HEK293 (cell line): Measurements from ENCODE around the gene GPR153.

Experiments
- ZNF221 ChIP-seq: fragments of 450-650 bp; formaldehyde crosslinking; IDR thresholded peaks from 2 replicates; pipeline ENCODE4 v1.5.1; 2017; ENCODE audit warnings: missing biosample characterization, missing genetic modification characterization, borderline replicate concordance
- ZNF24 ChIP-seq: fragments of 450-650 bp; formaldehyde crosslinking; IDR thresholded peaks from 2 replicates; pipeline ENCODE4 v1.5.1; 2016; ENCODE audit warnings: missing biosample characterization, missing genetic modification characterization
- ZNF341 ChIP-seq: fragments of 450-650 bp; formaldehyde crosslinking; IDR thresholded peaks from 2 replicates; pipeline ENCODE4; 2016; ENCODE audit warnings: low read depth, missing biosample characterization, missing genetic modification characterization
- ZNF624 ChIP-seq: fragments of 450-650 bp; formaldehyde crosslinking; IDR thresholded peaks from 2 replicates; pipeline ENCODE4 v1.5.1; 2017; ENCODE audit warnings: missing biosample characterization, missing genetic modification characterization
- TF ChIP-seq, protein P1 (sequence below): fragments of 450-650 bp; formaldehyde crosslinking; IDR thresholded peaks from 2 replicates; pipeline ENCODE4 v1.5.1; 2016; ENCODE audit warnings: missing biosample characterization, missing genetic modification characterization
- TF ChIP-seq, protein P2 (sequence below): fragments of 450-650 bp; formaldehyde crosslinking; IDR thresholded peaks from 2 replicates; pipeline ENCODE4 v1.5.1; 2016; ENCODE audit warnings: missing biosample characterization, missing genetic modification characterization, borderline replicate concordance
- TF ChIP-seq, protein P3 (sequence below): fragments of 450-650 bp; formaldehyde crosslinking; IDR thresholded peaks from 2 replicates; pipeline ENCODE4 v1.5.1; 2016; ENCODE audit warnings: missing biosample characterization, missing genetic modification characterization, low read depth
- TF ChIP-seq, protein P4 (sequence below): fragments of 450-650 bp; formaldehyde crosslinking; IDR thresholded peaks from 2 replicates; pipeline ENCODE4 v1.5.1; 2016; ENCODE audit warnings: missing biosample characterization, missing genetic modification characterization
- TF ChIP-seq, protein P5 (sequence below): fragments of 450-650 bp; formaldehyde crosslinking; optimal IDR thresholded peaks from 2 replicates; pipeline ENCODE3; 2016; ENCODE audit warnings: missing biosample characterization, mild to moderate bottlenecking, missing genetic modification characterization
- TF ChIP-seq, protein P6 (sequence below): fragments of 450-650 bp; formaldehyde crosslinking; IDR thresholded peaks from 2 replicates; pipeline ENCODE4 v1.5.1; 2017; ENCODE audit warnings: missing biosample characterization, missing genetic modification characterization
- TF ChIP-seq, protein P7 (sequence below): sonication (generic); formaldehyde crosslinking; IDR thresholded peaks from 2 replicates; pipeline ENCODE4 v1.8.1; 2022; ENCODE audit warnings: mild to moderate bottlenecking, moderate library complexity, missing genetic modification reagents
- TF ChIP-seq, protein P8 (sequence below): fragments of 450-650 bp; formaldehyde crosslinking; IDR thresholded peaks from 2 replicates; pipeline ENCODE4 v1.5.1; 2017; ENCODE audit warnings: missing biosample characterization, mild to moderate bottlenecking, missing genetic modification characterization, moderate library complexity
- TF ChIP-seq, protein P9 (sequence below): fragments of 450-650 bp; formaldehyde crosslinking; conservative IDR thresholded peaks from 2 replicates; pipeline ENCODE4 v1.5.1; 2016; ENCODE audit warnings: low read depth, missing biosample characterization, missing genetic modification characterization

DNA sequence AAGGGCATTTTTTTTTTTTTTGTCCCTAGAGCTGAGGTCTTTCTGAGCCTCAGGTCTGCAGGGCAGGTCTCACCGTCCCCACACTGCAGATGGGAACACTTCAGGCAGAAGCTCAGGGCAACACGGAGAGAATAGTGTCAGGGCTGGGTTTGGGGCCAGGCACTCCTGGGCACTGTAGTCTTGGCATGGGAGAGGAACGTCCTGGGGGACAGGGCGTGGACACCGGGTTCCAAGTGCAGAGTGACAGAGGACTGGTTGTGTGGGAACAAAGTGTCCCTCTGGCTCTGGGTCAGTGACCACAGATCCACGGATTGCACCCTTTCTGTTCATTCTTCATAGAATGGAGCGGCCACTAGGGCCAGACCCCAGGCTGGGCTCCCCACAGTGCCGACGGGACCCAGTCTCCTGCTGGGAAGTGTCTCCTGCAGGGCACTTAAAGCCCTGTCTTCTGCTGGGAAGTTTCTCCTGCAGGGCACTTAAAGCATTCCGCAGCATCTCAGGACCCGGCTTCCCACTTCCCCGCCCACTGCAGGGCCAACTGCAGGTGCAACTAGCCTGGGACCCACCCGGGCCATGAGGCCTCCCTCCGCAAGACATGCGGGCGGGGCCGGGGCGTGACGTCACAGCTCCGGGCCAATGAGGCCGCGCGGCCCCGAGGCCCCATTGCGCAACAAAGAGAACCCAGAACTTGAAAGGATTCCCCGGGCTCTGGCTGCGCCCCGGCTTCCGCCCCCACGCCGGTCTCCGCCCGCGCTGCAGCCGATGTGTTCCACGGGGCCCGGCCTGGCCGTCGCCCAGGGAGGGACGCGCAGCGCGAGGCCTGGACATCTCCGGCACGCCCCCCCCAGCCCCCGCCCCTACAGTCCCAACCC lies 1.2 kb downstream of the GPR153 start:
- TF ChIP-seq ZNF624 (tag by site-specific recombination): no peak
- no peak for TF ChIP-seq ZNF341 (tag by site-specific recombination)
- TF ChIP-seq, protein P1, sequence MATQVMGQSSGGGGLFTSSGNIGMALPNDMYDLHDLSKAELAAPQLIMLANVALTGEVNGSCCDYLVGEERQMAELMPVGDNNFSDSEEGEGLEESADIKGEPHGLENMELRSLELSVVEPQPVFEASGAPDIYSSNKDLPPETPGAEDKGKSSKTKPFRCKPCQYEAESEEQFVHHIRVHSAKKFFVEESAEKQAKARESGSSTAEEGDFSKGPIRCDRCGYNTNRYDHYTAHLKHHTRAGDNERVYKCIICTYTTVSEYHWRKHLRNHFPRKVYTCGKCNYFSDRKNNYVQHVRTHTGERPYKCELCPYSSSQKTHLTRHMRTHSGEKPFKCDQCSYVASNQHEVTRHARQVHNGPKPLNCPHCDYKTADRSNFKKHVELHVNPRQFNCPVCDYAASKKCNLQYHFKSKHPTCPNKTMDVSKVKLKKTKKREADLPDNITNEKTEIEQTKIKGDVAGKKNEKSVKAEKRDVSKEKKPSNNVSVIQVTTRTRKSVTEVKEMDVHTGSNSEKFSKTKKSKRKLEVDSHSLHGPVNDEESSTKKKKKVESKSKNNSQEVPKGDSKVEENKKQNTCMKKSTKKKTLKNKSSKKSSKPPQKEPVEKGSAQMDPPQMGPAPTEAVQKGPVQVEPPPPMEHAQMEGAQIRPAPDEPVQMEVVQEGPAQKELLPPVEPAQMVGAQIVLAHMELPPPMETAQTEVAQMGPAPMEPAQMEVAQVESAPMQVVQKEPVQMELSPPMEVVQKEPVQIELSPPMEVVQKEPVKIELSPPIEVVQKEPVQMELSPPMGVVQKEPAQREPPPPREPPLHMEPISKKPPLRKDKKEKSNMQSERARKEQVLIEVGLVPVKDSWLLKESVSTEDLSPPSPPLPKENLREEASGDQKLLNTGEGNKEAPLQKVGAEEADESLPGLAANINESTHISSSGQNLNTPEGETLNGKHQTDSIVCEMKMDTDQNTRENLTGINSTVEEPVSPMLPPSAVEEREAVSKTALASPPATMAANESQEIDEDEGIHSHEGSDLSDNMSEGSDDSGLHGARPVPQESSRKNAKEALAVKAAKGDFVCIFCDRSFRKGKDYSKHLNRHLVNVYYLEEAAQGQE (tag by site-specific recombination): no peak
- TF ChIP-seq ZNF221 (tag by site-specific recombination): no peak
- TF ChIP-seq ZNF24 (tag by site-specific recombination): no peak
- TF ChIP-seq, protein P2, sequence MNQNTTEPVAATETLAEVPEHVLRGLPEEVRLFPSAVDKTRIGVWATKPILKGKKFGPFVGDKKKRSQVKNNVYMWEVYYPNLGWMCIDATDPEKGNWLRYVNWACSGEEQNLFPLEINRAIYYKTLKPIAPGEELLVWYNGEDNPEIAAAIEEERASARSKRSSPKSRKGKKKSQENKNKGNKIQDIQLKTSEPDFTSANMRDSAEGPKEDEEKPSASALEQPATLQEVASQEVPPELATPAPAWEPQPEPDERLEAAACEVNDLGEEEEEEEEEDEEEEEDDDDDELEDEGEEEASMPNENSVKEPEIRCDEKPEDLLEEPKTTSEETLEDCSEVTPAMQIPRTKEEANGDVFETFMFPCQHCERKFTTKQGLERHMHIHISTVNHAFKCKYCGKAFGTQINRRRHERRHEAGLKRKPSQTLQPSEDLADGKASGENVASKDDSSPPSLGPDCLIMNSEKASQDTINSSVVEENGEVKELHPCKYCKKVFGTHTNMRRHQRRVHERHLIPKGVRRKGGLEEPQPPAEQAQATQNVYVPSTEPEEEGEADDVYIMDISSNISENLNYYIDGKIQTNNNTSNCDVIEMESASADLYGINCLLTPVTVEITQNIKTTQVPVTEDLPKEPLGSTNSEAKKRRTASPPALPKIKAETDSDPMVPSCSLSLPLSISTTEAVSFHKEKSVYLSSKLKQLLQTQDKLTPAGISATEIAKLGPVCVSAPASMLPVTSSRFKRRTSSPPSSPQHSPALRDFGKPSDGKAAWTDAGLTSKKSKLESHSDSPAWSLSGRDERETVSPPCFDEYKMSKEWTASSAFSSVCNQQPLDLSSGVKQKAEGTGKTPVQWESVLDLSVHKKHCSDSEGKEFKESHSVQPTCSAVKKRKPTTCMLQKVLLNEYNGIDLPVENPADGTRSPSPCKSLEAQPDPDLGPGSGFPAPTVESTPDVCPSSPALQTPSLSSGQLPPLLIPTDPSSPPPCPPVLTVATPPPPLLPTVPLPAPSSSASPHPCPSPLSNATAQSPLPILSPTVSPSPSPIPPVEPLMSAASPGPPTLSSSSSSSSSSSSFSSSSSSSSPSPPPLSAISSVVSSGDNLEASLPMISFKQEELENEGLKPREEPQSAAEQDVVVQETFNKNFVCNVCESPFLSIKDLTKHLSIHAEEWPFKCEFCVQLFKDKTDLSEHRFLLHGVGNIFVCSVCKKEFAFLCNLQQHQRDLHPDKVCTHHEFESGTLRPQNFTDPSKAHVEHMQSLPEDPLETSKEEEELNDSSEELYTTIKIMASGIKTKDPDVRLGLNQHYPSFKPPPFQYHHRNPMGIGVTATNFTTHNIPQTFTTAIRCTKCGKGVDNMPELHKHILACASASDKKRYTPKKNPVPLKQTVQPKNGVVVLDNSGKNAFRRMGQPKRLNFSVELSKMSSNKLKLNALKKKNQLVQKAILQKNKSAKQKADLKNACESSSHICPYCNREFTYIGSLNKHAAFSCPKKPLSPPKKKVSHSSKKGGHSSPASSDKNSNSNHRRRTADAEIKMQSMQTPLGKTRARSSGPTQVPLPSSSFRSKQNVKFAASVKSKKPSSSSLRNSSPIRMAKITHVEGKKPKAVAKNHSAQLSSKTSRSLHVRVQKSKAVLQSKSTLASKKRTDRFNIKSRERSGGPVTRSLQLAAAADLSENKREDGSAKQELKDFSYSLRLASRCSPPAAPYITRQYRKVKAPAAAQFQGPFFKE: no peak
- TF ChIP-seq, protein P3, sequence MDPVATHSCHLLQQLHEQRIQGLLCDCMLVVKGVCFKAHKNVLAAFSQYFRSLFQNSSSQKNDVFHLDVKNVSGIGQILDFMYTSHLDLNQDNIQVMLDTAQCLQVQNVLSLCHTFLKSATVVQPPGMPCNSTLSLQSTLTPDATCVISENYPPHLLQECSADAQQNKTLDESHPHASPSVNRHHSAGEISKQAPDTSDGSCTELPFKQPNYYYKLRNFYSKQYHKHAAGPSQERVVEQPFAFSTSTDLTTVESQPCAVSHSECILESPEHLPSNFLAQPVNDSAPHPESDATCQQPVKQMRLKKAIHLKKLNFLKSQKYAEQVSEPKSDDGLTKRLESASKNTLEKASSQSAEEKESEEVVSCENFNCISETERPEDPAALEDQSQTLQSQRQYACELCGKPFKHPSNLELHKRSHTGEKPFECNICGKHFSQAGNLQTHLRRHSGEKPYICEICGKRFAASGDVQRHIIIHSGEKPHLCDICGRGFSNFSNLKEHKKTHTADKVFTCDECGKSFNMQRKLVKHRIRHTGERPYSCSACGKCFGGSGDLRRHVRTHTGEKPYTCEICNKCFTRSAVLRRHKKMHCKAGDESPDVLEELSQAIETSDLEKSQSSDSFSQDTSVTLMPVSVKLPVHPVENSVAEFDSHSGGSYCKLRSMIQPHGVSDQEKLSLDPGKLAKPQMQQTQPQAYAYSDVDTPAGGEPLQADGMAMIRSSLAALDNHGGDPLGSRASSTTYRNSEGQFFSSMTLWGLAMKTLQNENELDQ (tag by site-specific recombination): no peak
- TF ChIP-seq, protein P4, sequence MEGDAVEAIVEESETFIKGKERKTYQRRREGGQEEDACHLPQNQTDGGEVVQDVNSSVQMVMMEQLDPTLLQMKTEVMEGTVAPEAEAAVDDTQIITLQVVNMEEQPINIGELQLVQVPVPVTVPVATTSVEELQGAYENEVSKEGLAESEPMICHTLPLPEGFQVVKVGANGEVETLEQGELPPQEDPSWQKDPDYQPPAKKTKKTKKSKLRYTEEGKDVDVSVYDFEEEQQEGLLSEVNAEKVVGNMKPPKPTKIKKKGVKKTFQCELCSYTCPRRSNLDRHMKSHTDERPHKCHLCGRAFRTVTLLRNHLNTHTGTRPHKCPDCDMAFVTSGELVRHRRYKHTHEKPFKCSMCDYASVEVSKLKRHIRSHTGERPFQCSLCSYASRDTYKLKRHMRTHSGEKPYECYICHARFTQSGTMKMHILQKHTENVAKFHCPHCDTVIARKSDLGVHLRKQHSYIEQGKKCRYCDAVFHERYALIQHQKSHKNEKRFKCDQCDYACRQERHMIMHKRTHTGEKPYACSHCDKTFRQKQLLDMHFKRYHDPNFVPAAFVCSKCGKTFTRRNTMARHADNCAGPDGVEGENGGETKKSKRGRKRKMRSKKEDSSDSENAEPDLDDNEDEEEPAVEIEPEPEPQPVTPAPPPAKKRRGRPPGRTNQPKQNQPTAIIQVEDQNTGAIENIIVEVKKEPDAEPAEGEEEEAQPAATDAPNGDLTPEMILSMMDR (tag by site-specific recombination): no peak
- TF ChIP-seq, protein P5, sequence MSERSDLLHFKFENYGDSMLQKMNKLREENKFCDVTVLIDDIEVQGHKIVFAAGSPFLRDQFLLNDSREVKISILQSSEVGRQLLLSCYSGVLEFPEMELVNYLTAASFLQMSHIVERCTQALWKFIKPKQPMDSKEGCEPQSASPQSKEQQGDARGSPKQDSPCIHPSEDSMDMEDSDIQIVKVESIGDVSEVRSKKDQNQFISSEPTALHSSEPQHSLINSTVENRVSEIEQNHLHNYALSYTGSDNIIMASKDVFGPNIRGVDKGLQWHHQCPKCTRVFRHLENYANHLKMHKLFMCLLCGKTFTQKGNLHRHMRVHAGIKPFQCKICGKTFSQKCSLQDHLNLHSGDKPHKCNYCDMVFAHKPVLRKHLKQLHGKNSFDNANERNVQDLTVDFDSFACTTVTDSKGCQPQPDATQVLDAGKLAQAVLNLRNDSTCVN (tag by site-specific recombination): peak; percentile 79
- TF ChIP-seq, protein P6, sequence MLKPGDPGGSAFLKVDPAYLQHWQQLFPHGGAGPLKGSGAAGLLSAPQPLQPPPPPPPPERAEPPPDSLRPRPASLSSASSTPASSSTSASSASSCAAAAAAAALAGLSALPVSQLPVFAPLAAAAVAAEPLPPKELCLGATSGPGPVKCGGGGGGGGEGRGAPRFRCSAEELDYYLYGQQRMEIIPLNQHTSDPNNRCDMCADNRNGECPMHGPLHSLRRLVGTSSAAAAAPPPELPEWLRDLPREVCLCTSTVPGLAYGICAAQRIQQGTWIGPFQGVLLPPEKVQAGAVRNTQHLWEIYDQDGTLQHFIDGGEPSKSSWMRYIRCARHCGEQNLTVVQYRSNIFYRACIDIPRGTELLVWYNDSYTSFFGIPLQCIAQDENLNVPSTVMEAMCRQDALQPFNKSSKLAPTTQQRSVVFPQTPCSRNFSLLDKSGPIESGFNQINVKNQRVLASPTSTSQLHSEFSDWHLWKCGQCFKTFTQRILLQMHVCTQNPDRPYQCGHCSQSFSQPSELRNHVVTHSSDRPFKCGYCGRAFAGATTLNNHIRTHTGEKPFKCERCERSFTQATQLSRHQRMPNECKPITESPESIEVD (tag by site-specific recombination): no peak
- TF ChIP-seq, protein P7, sequence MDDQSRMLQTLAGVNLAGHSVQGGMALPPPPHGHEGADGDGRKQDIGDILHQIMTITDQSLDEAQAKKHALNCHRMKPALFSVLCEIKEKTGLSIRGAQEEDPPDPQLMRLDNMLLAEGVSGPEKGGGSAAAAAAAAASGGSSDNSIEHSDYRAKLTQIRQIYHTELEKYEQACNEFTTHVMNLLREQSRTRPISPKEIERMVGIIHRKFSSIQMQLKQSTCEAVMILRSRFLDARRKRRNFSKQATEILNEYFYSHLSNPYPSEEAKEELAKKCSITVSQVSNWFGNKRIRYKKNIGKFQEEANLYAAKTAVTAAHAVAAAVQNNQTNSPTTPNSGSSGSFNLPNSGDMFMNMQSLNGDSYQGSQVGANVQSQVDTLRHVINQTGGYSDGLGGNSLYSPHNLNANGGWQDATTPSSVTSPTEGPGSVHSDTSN (CRISPR knock-in tag): no peak
- TF ChIP-seq, protein P8, sequence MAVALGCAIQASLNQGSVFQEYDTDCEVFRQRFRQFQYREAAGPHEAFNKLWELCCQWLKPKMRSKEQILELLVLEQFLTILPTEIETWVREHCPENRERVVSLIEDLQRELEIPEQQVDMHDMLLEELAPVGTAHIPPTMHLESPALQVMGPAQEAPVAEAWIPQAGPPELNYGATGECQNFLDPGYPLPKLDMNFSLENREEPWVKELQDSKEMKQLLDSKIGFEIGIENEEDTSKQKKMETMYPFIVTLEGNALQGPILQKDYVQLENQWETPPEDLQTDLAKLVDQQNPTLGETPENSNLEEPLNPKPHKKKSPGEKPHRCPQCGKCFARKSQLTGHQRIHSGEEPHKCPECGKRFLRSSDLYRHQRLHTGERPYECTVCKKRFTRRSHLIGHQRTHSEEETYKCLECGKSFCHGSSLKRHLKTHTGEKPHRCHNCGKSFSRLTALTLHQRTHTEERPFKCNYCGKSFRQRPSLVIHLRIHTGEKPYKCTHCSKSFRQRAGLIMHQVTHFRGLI (tag by site-specific recombination): no peak
- TF ChIP-seq, protein P9, sequence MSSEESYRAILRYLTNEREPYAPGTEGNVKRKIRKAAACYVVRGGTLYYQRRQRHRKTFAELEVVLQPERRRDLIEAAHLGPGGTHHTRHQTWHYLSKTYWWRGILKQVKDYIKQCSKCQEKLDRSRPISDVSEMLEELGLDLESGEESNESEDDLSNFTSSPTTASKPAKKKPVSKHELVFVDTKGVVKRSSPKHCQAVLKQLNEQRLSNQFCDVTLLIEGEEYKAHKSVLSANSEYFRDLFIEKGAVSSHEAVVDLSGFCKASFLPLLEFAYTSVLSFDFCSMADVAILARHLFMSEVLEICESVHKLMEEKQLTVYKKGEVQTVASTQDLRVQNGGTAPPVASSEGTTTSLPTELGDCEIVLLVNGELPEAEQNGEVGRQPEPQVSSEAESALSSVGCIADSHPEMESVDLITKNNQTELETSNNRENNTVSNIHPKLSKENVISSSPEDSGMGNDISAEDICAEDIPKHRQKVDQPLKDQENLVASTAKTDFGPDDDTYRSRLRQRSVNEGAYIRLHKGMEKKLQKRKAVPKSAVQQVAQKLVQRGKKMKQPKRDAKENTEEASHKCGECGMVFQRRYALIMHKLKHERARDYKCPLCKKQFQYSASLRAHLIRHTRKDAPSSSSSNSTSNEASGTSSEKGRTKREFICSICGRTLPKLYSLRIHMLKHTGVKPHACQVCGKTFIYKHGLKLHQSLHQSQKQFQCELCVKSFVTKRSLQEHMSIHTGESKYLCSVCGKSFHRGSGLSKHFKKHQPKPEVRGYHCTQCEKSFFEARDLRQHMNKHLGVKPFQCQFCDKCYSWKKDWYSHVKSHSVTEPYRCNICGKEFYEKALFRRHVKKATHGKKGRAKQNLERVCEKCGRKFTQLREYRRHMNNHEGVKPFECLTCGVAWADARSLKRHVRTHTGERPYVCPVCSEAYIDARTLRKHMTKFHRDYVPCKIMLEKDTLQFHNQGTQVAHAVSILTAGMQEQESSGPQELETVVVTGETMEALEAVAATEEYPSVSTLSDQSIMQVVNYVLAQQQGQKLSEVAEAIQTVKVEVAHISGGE (tag by site-specific recombination): no peak
